GM21367 (cell line): ENCODE results near the gene KRT9.
"Not testable (repeated sequence)": the region's sequence is repeated elsewhere in the genome, so short reads cannot be mapped to it uniquely, and the experiment has no call there.

Experiments used
- ATAC-seq: cut with Tn5 transposase; IDR thresholded peaks from one replicate; pipeline ENCODE4 v1.9.1; 2021; ENCODE audit not compliant: unreplicated experiment

Gene KRT9

GRCh38 chr17:41579484-41580243 is 7.8 kb upstream of the KRT9 start:
- no peak for ATAC-seq

- no peak for ATAC-seq
These were observed 7.1 kb upstream of the KRT9 start for GRCh38 chr17:41578971-41579370.

GRCh38 chr17:41578538-41578937 is 6.7 kb upstream of the KRT9 start:
- no peak for ATAC-seq

- not testable (repeated sequence) for ATAC-seq
These were observed 4.9 kb upstream of the KRT9 start for GRCh38 chr17:41576740-41577139.

GRCh38 chr17:41575336-41575735 is 3.5 kb upstream of the KRT9 start:
- ATAC-seq: no peak

- ATAC-seq: no peak
These were observed 4.5 kb downstream of the KRT9 start for GRCh38 chr17:41567317-41567716.

- no peak for ATAC-seq
These were observed 6.5 kb downstream of the KRT9 start for GRCh38 chr17:41565338-41565737.

GRCh38 chr17:41563607-41564170 is 8.2 kb downstream of the KRT9 start:
- no peak for ATAC-seq

GRCh38 chr17:41561554-41561953 is 10.3 kb downstream of the KRT9 start:
- no peak for ATAC-seq

- ATAC-seq: no peak
These were observed 12.3 kb downstream of the KRT9 start for GRCh38 chr17:41559548-41559947.

GRCh38 chr17:41556931-41557330 is 14.9 kb downstream of the KRT9 start:
- no peak for ATAC-seq

GRCh38 chr17:41556306-41556705 is 15.6 kb downstream of the KRT9 start:
- ATAC-seq: no peak

- ATAC-seq: no peak
These were observed 16.6 kb downstream of the KRT9 start for GRCh38 chr17:41555105-41555887.

GRCh38 chr17:41553987-41554680 is 17.7 kb downstream of the KRT9 start:
- no peak for ATAC-seq

GRCh38 chr17:41553176-41553575 is 18.7 kb downstream of the KRT9 start:
- ATAC-seq: no peak

- ATAC-seq: no peak
These were observed 19.4 kb downstream of the KRT9 start for GRCh38 chr17:41552455-41552854.

- no peak for ATAC-seq
These were observed 20.5 kb downstream of the KRT9 start for GRCh38 chr17:41551365-41551764.

- ATAC-seq: no peak
These were observed 22.2 kb downstream of the KRT9 start for GRCh38 chr17:41549596-41550039.

GRCh38 chr17:41548844-41549595 is 22.8 kb downstream of the KRT9 start:
- no peak for ATAC-seq
